Measurements from ENCODE around the gene RARA.
A peak's percentile ranks its signal among the peaks of the same experiment; 100 is the strongest.
"Not testable (repeated sequence)": the region's sequence is repeated elsewhere in the genome, so short reads cannot be mapped to it uniquely, and the experiment has no call there.

RARA gene

GRCh38 chr17:40356990-40357881 lies 48.3 kb downstream of the RARA start:
- no peak for DNase-seq (ENCODE audit: low read depth, low spot score)

GRCh38 chr17:40358323-40359038 lies 49.5 kb downstream of the RARA start:
- no peak for DNase-seq (ENCODE audit: low read depth, low spot score)

- no peak for DNase-seq (ENCODE audit: low read depth, low spot score)
Measured at GRCh38 chr17:40360091-40360490, 51.1 kb downstream of the RARA start.

GRCh38 chr17:40361063-40361924 lies 52.3 kb downstream of the RARA start:
- no peak for DNase-seq (ENCODE audit: low read depth, low spot score)

GRCh38 chr17:40361925-40362695 lies 53.1 kb downstream of the RARA start:
- DNase-seq (ENCODE audit: low read depth, low spot score) = no peak

GRCh38 chr17:40362696-40363110 lies 53.7 kb downstream of the RARA start:
- no peak for DNase-seq (ENCODE audit: low read depth, low spot score)

GRCh38 chr17:40363111-40363827 lies 54.3 kb downstream of the RARA start:
- DNase-seq (ENCODE audit: low read depth, low spot score) = no peak

GRCh38 chr17:40364121-40364861 lies 55.3 kb downstream of the RARA start, which contains the start of gene GJD3:
Gene GJD3, minus strand, starts transcription at chr17:40364737. Its CDS starts 922 bp downstream, at chr17:40363815.
- no peak for DNase-seq (ENCODE audit: low read depth, low spot score)

- DNase-seq (ENCODE audit: low read depth, low spot score) = no peak
Measured at GRCh38 chr17:40364906-40365305, 55.9 kb downstream of the RARA start.

GRCh38 chr17:40366076-40366860 lies 57.3 kb downstream of the RARA start:
- DNase-seq (ENCODE audit: low read depth, low spot score) = no peak

- DNase-seq (ENCODE audit: low read depth, low spot score) = no peak
Measured at GRCh38 chr17:40366861-40367518, 58.0 kb downstream of the RARA start.

GRCh38 chr17:40367728-40368127 lies 58.7 kb downstream of the RARA start:
- DNase-seq (ENCODE audit: low read depth, low spot score) = not testable (repeated sequence)

- no peak for DNase-seq (ENCODE audit: low read depth, low spot score)
Measured at GRCh38 chr17:40369923-40370322, 60.9 kb downstream of the RARA start.

GRCh38 chr17:40371261-40371929 lies 62.4 kb downstream of the RARA start:
- peak; percentile 86 for DNase-seq (ENCODE audit: low read depth, low spot score)

- no peak for DNase-seq (ENCODE audit: low read depth, low spot score)
Measured at GRCh38 chr17:40372031-40372430, 63.1 kb downstream of the RARA start.

GRCh38 chr17:40372644-40373043 lies 63.7 kb downstream of the RARA start:
- not testable (repeated sequence) for DNase-seq (ENCODE audit: low read depth, low spot score)

GRCh38 chr17:40373324-40373723 lies 64.3 kb downstream of the RARA start:
- DNase-seq (ENCODE audit: low read depth, low spot score) = no peak

- no peak for DNase-seq (ENCODE audit: low read depth, low spot score)
Measured at GRCh38 chr17:40373999-40374398, 65.0 kb downstream of the RARA start.
